Activated naive CD4-positive, alpha-beta T cell treated with anti-CD3 and anti-CD28 coated beads, Interleukin-2, amount 50 U/mL, for 72 hours (primary cell): Measurements from ENCODE around the gene GRK1. TPM values are rescaled to one million over a fixed set of nuclear protein-coding genes. Genes with fewer than 3 reads are reported as not detected.
A peak's percentile ranks its signal among the peaks of the same experiment; 100 is the strongest.
"Not testable (repeated sequence)": the region's sequence is repeated elsewhere in the genome, so short reads cannot be mapped to it uniquely, and the experiment has no call there.

Source experiments
- ATAC-seq, 2 donors: fragments of 150-1000 bp; cut with Tn5 transposase; 2 replicates each; pipeline ENCODE4 v1.10.0; 2021; ENCODE audit warnings: mild to moderate bottlenecking in 2 of 2, moderate library complexity in 2 of 2
- DNase-seq, 2 donors: peaks; one replicate each; pipeline ENCODE4 v3.0.0; 2021 to 2022; ENCODE audit warnings: low spot score in 2 of 2
- H3K27ac Mint-ChIP-seq, 2 donors: one replicate each; pipeline ENCODE4 v1.8.0; 2022; ENCODE audit warnings: mild to moderate bottlenecking in 2 of 2, mixed read lengths in 2 of 2
- H3K36me3 Mint-ChIP-seq, 2 donors: one replicate each; pipeline ENCODE4 v1.8.0; 2022; ENCODE audit warnings: mixed read lengths in 2 of 2
- H3K9me3 Mint-ChIP-seq, 2 donors: one replicate each; pipeline ENCODE4 v1.8.0; 2022; ENCODE audit warnings: mixed read lengths in 2 of 2
- total RNA-seq, 2 donors: library from RNA; stranded (reverse); gene quantifications; one replicate each; pipeline ENCODE4 v1.2.3, GENCODE V29; 2022

Gene GRK1
- total RNA-seq, 2 donors from 2014 or later: 0.23 TPM; not detected in 1

GRCh38 chr13:113739527-113740285 lies 72.7 kb downstream of the GRK1 start:
- Mint-ChIP-seq H3K9me3 (no peaks in the 10 kb centered on the region), H3K36me3 (no peaks in the 10 kb centered on the region), H3K27ac (no peak overlapping the region)
- ATAC-seq (no peak), DNase-seq (no peak)

- DNase-seq: no peak
- H3K36me3 Mint-ChIP-seq: no peaks in the 10 kb centered on the region
- H3K9me3 Mint-ChIP-seq: no peaks in the 10 kb centered on the region
- no peak overlapping the region for H3K27ac Mint-ChIP-seq
- ATAC-seq: no peak
Measured at GRCh38 chr13:113740286-113740556, 73.2 kb downstream of the GRK1 start.

- Mint-ChIP-seq H3K36me3 (no peaks in the 10 kb centered on the region), H3K27ac (no peak overlapping the region), H3K9me3 (no peaks in the 10 kb centered on the region)
- DNase-seq: no peak
- no peak for ATAC-seq
Measured at GRCh38 chr13:113740661-113741060, 73.6 kb downstream of the GRK1 start.

- no peaks in the 10 kb centered on the region for H3K9me3 Mint-ChIP-seq
- ATAC-seq (peak; percentile 22 to 62), DNase-seq (no peak)
- no peaks in the 10 kb centered on the region for H3K36me3 Mint-ChIP-seq
- H3K27ac Mint-ChIP-seq: no peak overlapping the region
Measured at GRCh38 chr13:113741191-113741668, 74.2 kb downstream of the GRK1 start.

GRCh38 chr13:113742000-113742441 lies 75.0 kb downstream of the GRK1 start:
- DNase-seq: no peak
- peak; percentile 51 to 75 for ATAC-seq
- H3K9me3 Mint-ChIP-seq: no peaks in the 10 kb centered on the region
- H3K27ac Mint-ChIP-seq: no peak overlapping the region
- H3K36me3 Mint-ChIP-seq: no peaks in the 10 kb centered on the region

GRCh38 chr13:113742445-113743120 lies 75.6 kb downstream of the GRK1 start:
- no peaks in the 10 kb centered on the region for H3K9me3 Mint-ChIP-seq
- no peaks in the 10 kb centered on the region for H3K36me3 Mint-ChIP-seq
- DNase-seq: no peak
- ATAC-seq: peak; percentile 32 to 36
- H3K27ac Mint-ChIP-seq: no peak overlapping the region

GRCh38 chr13:113743366-113744195 lies 76.6 kb downstream of the GRK1 start:
- Mint-ChIP-seq H3K36me3 (no peaks in the 10 kb centered on the region), H3K9me3 (no peaks in the 10 kb centered on the region), H3K27ac (no peak overlapping the region)
- DNase-seq (no peak), ATAC-seq (no peak)

- no peak overlapping the region for H3K27ac Mint-ChIP-seq
- H3K9me3 Mint-ChIP-seq: no peaks in the 10 kb centered on the region
- ATAC-seq (no peak), DNase-seq (no peak)
- no peaks in the 10 kb centered on the region for H3K36me3 Mint-ChIP-seq
Measured at GRCh38 chr13:113744197-113745000, 77.4 kb downstream of the GRK1 start.

- no peak for DNase-seq
- no peaks in the 10 kb centered on the region for H3K36me3 Mint-ChIP-seq
- no peaks in the 10 kb centered on the region for H3K9me3 Mint-ChIP-seq
Measured at GRCh38 chr13:113745059-113745458, 78.0 kb downstream of the GRK1 start.

GRCh38 chr13:113745500-113746142 lies 78.6 kb downstream of the GRK1 start:
- ATAC-seq, H3K9me3 Mint-ChIP-seq, H3K27ac Mint-ChIP-seq: not testable (repeated sequence)

More at GRCh38 chr13:113745059-113745458, 78.0 kb downstream of the GRK1 start:
- H3K27ac Mint-ChIP-seq: no peak overlapping the region
- ATAC-seq: no peak

GRCh38 chr13:113746143-113746525 lies 79.1 kb downstream of the GRK1 start:
- DNase-seq (no peak), ATAC-seq (no peak)
- Mint-ChIP-seq H3K27ac (no peak overlapping the region), H3K36me3 (peaks cover 0 to 7% of the 10 kb centered on the region in 2 donors), H3K9me3 (peaks cover 9% of the 10 kb centered on the region in 2 donors)

More at GRCh38 chr13:113745500-113746142, 78.6 kb downstream of the GRK1 start:
- DNase-seq, H3K36me3 Mint-ChIP-seq: not testable (repeated sequence)

- ATAC-seq (no peak), DNase-seq (no peak)
- Mint-ChIP-seq H3K9me3 (peaks cover 12% of the 10 kb centered on the region in 2 donors), H3K27ac (no peak overlapping the region), H3K36me3 (peaks cover 0 to 7% of the 10 kb centered on the region in 2 donors)
Measured at GRCh38 chr13:113746671-113747070, 79.7 kb downstream of the GRK1 start.

GRCh38 chr13:113747291-113747833 lies 80.3 kb downstream of the GRK1 start:
- peaks cover 0 to 7% of the 10 kb centered on the region in 2 donors for H3K36me3 Mint-ChIP-seq
- DNase-seq (no peak), ATAC-seq (no peak)
- peaks cover 12% of the 10 kb centered on the region in 2 donors for H3K9me3 Mint-ChIP-seq
- no peak overlapping the region for H3K27ac Mint-ChIP-seq

- Mint-ChIP-seq H3K36me3 (peaks cover 0 to 12% of the 10 kb centered on the region in 2 donors), H3K9me3 (peaks cover 12% of the 10 kb centered on the region in 2 donors), H3K27ac (no peak overlapping the region)
- ATAC-seq (no peak), DNase-seq (no peak)
Measured at GRCh38 chr13:113748101-113748861, 81.3 kb downstream of the GRK1 start.

GRCh38 chr13:113748862-113749451 lies 81.9 kb downstream of the GRK1 start:
- DNase-seq (no peak), ATAC-seq (no peak)
- Mint-ChIP-seq H3K36me3 (peaks cover 0 to 12% of the 10 kb centered on the region in 2 donors), H3K9me3 (peaks cover 12% of the 10 kb centered on the region in 2 donors), H3K27ac (no peak overlapping the region)
